Trophoblast cell (in vitro differentiated cells and primary cell): Measurements from ENCODE around the gene VILL.
A peak's percentile ranks its signal among the peaks of the same experiment; 100 is the strongest.
"Not testable (repeated sequence)": the region's sequence is repeated elsewhere in the genome, so short reads cannot be mapped to it uniquely, and the experiment has no call there.

ENCODE experiments used
- DNase-seq, 2 donors: peaks; one replicate each; pipeline ENCODE4 v3.0.0-alpha.2; 2016
- H2AFZ ChIP-seq: 2 replicates; pipeline ENCODE4 v1.6.1; 2013; ENCODE audit warnings: low read length, moderate library complexity, mild to moderate bottlenecking; ENCODE audit not compliant: insufficient read depth, poor library complexity
- H2AK5ac ChIP-seq: 2 replicates; pipeline ENCODE4 v1.6.1; 2013; ENCODE audit warnings: mild to moderate bottlenecking, low read length
- H2BK120ac ChIP-seq: 2 replicates; pipeline ENCODE4 v1.6.1; 2013; ENCODE audit warnings: low read length, mild to moderate bottlenecking, moderate library complexity; ENCODE audit not compliant: insufficient read depth, poor library complexity
- H2BK12ac ChIP-seq: 2 replicates; pipeline ENCODE4 v1.6.1; 2013; ENCODE audit warnings: mild to moderate bottlenecking, low read length, moderate library complexity
- H2BK5ac ChIP-seq: 2 replicates; pipeline ENCODE4 v1.6.1; 2013; ENCODE audit warnings: low read length, low read depth, moderate library complexity, mild to moderate bottlenecking; ENCODE audit not compliant: poor library complexity
- H3K14ac ChIP-seq: 2 replicates; pipeline ENCODE4 v1.6.1; 2013; ENCODE audit warnings: mild to moderate bottlenecking, low read length
- H3K18ac ChIP-seq: 2 replicates; pipeline ENCODE4 v1.6.1; 2013; ENCODE audit warnings: mild to moderate bottlenecking, low read length
- H3K23ac ChIP-seq: 2 replicates; pipeline ENCODE4 v1.6.1; 2013; ENCODE audit warnings: low read length
- H3K27ac ChIP-seq: 2 replicates; pipeline ENCODE4 v1.5.1; 2013; ENCODE audit warnings: low read depth, mild to moderate bottlenecking, inconsistent platforms, low read length, moderate library complexity
- H3K27me3 ChIP-seq: 2 replicates; pipeline ENCODE4 v1.6.1; 2013; ENCODE audit warnings: inconsistent platforms, mild to moderate bottlenecking, low read length, moderate library complexity; ENCODE audit not compliant: insufficient read depth
- H3K36me3 ChIP-seq, 2 experiments: 1 replicate in 1 of 2; 2 replicates in 1 of 2; pipeline ENCODE4 v1.6.1; 2013; ENCODE audit warnings: low read length in 2 of 2, mild to moderate bottlenecking in 2 of 2, moderate library complexity in 1 of 2; ENCODE audit not compliant: insufficient read depth in 2 of 2, control insufficient read depth in 1 of 2
- H3K4ac ChIP-seq: 2 replicates; pipeline ENCODE4 v1.6.1; 2013; ENCODE audit warnings: low read depth, mild to moderate bottlenecking, low read length, moderate library complexity
- H3K4me1 ChIP-seq, 2 experiments: 1 replicate in 1 of 2; 2 replicates in 1 of 2; pipeline ENCODE4 v1.6.1; 2013; ENCODE audit warnings: low read length in 2 of 2, mild to moderate bottlenecking in 2 of 2, moderate library complexity in 1 of 2; ENCODE audit not compliant: insufficient read depth in 2 of 2, control insufficient read depth in 1 of 2
- H3K4me2 ChIP-seq: 2 replicates; pipeline ENCODE4 v1.6.1; 2013; ENCODE audit warnings: inconsistent platforms, mild to moderate bottlenecking, low read length, moderate library complexity
- H3K4me3 ChIP-seq: 2 replicates; pipeline ENCODE4 v1.5.1; 2013; ENCODE audit warnings: mild to moderate bottlenecking, low read depth, low read length, inconsistent platforms
- H3K79me1 ChIP-seq: one replicate; pipeline ENCODE4 v1.6.1; 2013; ENCODE audit warnings: low read length
- H3K79me2 ChIP-seq: 2 replicates; pipeline ENCODE4 v1.6.1; 2013; ENCODE audit warnings: low read length, mild to moderate bottlenecking; ENCODE audit not compliant: control insufficient read depth, insufficient read depth, poor library complexity
- H3K9ac ChIP-seq: 2 replicates; pipeline ENCODE4 v1.6.1; 2013; ENCODE audit warnings: mild to moderate bottlenecking, low read length
- H3K9me3 ChIP-seq: 2 replicates; pipeline ENCODE4 v1.6.1; 2013; ENCODE audit warnings: low read depth, mild to moderate bottlenecking, control low read depth, inconsistent platforms, low read length; ENCODE audit not compliant: insufficient read depth
- H4K12ac ChIP-seq: 2 replicates; pipeline ENCODE4 v1.6.1; 2013; ENCODE audit warnings: low read depth, mild to moderate bottlenecking, low read length, moderate library complexity
- H4K8ac ChIP-seq: 2 replicates; pipeline ENCODE4 v1.6.1; 2013; ENCODE audit warnings: low read depth, mild to moderate bottlenecking, low read length, moderate library complexity
- H4K91ac ChIP-seq: one replicate; pipeline ENCODE4 v1.6.1; 2013; ENCODE audit warnings: low read depth, mild to moderate bottlenecking, low read length, moderate library complexity
- WGBS: extraction: QIAGEN DNeasy Blood & Tissue Kit; methylation state at CpG from one replicate; pipeline ENCODE4 v1.1.7; 2013; ENCODE audit warnings: missing lambda C conversion rate; ENCODE audit not compliant: insufficient read length, insufficient coverage; ENCODE audit errors: extremely low coverage; 5-methylcytosine and 5-hydroxymethylcytosine counted together

VILL gene

DNA sequence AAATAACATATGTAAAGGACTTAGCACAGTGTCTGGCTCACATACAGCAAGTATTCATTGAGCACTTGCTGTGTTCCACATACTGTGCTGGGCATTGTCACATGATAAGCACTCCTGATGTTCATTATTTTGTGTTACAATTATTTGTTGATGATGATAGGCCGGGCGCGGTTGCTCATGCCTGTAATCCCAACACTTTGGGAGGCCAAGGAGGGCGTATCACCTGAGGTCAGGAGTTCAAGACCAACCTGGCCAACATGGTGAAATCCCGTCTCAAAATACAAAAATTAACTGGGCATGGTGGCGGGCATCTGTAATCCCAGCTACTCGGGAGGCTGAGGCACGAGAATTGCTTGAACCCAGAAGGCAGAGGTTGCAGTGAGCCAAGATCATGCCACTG lies 18.5 kb upstream of the VILL start:
- H3K79me2 ChIP-seq, H3K4me1 ChIP-seq, H3K4ac ChIP-seq, H2BK5ac ChIP-seq, H3K27me3 ChIP-seq, H4K12ac ChIP-seq, H3K79me1 ChIP-seq, H2BK12ac ChIP-seq, H4K8ac ChIP-seq, DNase-seq, H2BK120ac ChIP-seq, H4K91ac ChIP-seq, H3K27ac ChIP-seq, H3K23ac ChIP-seq, H3K14ac ChIP-seq, H3K18ac ChIP-seq, H3K9ac ChIP-seq, H3K9me3 ChIP-seq, H3K4me2 ChIP-seq, H2AK5ac ChIP-seq, H2AFZ ChIP-seq, H3K4me3 ChIP-seq: not testable (repeated sequence)
- no CpG with 5 or more reads among the region's 8 CpGs for WGBS
- peaks cover 18 to 20% of the 10 kb centered on the region in 2 experiments for H3K36me3 ChIP-seq

GRCh38 chr3:37973246-37974054 lies 17.1 kb upstream of the VILL start:
- DNase-seq: peak in 1 of 2 donors; percentile 13
- Histone ChIP-seq H3K9me3 (peaks cover 3% of the 10 kb centered on the region), H3K27me3 (no peaks in the 10 kb centered on the region), H3K14ac (no peak overlapping the region), H2BK120ac (no peak overlapping the region), H4K12ac (no peak overlapping the region), H4K91ac (no peak overlapping the region), H3K79me2 (no peaks in the 10 kb centered on the region), H4K8ac (no peak overlapping the region), H3K4me1 (peaks cover 0 to 2% of the 10 kb centered on the region in 2 experiments), H3K18ac (no peak overlapping the region), H3K9ac (no peak overlapping the region), H3K4me3 (no peak overlapping the region), H2AK5ac (no peak overlapping the region), H3K27ac (no peak overlapping the region), H2BK5ac (no peak overlapping the region), H3K4me2 (no peak overlapping the region), H2BK12ac (no peak overlapping the region), H3K4ac (no peak overlapping the region), H3K23ac (no peak overlapping the region), H2AFZ (no peak overlapping the region), H3K36me3 (peaks cover 18 to 20% of the 10 kb centered on the region in 2 experiments), H3K79me1 (no peaks in the 10 kb centered on the region)
- WGBS: no CpG with 5 or more reads among the region's 12 CpGs

DNA sequence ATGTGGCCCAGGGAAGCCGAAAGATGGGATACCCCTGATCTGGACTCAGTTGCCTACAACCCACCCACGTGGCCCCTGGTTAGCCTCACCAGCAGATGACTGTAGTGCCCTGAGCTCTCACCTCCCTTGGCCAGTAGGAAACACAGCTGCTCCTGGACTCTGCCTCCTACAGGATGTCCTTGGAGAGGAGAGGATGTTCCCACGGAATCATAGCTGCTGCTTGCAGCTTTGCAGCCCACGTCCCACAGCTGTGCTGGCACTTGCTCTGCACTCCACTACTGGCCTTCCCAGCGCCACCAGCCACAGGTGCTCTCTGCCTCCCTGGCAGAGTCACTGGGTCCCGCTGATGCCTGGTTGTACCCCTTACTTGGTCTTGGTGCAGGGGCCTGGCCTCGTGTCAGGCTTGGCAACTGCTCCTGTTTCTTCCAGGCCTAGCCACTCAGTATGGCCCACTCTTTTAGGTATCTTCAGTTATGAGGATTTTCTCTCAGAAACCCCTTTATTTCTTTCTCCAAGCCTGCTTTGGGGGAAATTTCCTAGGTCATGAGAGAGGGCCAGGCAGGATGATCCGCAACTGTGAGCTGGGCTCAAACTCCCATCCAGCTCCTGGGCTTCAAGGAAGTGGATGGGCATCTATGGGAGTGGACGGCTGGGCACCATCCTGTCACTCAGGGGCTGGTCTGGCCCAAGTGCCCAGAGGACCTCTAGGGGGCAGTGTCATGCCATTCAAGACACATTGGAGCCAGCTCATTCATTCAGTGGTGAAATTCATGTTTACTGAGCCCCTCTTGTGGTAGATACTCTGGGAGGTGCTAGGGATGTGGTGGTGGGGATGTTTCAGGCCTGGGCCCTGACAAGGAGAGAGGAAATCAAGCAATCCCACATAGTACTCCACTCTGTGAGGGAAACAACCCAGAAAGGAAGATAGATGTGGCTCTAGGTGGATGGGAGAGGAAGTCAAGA lies 16.2 kb upstream of the VILL start:
- Histone ChIP-seq H3K9me3 (peaks cover 3% of the 10 kb centered on the region), H3K4ac (no peak overlapping the region), H4K8ac (no peak overlapping the region), H2BK120ac (no peak overlapping the region), H3K36me3 (peaks cover 14 to 20% of the 10 kb centered on the region in 2 experiments), H3K4me2 (no peak overlapping the region), H3K18ac (no peak overlapping the region), H3K79me1 (no peaks in the 10 kb centered on the region), H3K79me2 (no peaks in the 10 kb centered on the region), H4K12ac (no peak overlapping the region), H2AFZ (no peak overlapping the region), H2AK5ac (no peak overlapping the region), H3K23ac (no peak overlapping the region), H3K27ac (no peak overlapping the region), H4K91ac (no peak overlapping the region), H3K14ac (no peak overlapping the region), H2BK5ac (no peak overlapping the region), H3K4me3 (no peak overlapping the region), H3K4me1 (peaks cover 0 to 2% of the 10 kb centered on the region in 2 experiments), H2BK12ac (no peak overlapping the region), H3K9ac (no peak overlapping the region), H3K27me3 (no peaks in the 10 kb centered on the region)
- peak; percentile 37 to 80 for DNase-seq
- no CpG with 5 or more reads among the region's 9 CpGs for WGBS

DNA sequence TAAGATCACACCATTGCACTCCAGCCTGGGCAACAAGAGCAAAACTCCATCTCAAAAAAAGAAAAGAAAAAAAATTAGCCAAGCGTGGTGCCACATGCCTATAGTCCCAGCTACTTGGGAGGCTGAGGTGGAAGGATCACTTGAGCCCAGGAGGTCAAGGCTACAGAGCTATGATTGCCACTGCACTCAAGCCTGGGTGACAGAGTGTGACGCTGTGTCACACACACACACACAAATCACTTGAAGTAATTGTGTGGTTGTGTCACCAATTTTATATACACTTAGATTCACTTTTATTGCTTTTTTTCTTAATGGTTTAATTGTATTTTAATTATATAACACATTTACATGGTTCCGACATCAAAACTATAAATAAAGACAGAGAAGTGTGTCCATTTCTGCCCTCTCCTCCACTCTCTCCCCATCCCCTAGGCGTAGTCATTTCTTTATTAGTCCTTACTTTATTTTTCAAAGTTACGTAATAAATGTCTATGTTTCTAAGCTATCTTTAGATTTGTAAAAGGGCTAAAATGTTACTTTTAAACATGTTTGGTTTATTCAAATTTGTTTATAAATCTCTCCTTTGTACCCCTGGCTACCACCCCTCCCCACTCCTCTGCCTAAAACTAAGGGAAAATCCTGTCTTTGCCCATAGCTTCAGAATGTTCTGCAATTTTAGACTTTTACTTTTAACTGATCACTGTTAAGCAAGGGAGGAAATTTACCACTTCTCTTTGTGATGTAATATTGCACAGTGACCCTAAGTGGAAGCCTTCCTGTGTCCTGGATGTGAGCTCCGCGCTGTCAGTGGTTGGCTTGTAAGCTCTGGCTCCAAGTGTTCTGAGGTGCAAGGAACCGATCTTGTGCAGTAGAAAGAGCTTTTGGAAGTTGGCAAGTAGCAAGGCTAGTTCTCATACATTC lies 10.8 kb upstream of the VILL start:
- WGBS: no CpG with 5 or more reads among the region's 8 CpGs

More for the DNA sequence above, 10.8 kb upstream of the VILL start:
- Histone ChIP-seq H2AK5ac (no peak overlapping the region), H3K9ac (no peak overlapping the region), H2BK5ac (no peak overlapping the region), H2BK120ac (no peak overlapping the region), H3K9me3 (no peaks in the 10 kb centered on the region), H4K12ac (no peak overlapping the region), H4K91ac (no peak overlapping the region), H3K4me2 (no peak overlapping the region), H3K4ac (no peak overlapping the region), H3K4me1 (peaks cover 0 to 2% of the 10 kb centered on the region in 2 experiments), H3K4me3 (no peak overlapping the region), H3K23ac (no peak overlapping the region), H3K27ac (no peak overlapping the region), H3K79me2 (no peaks in the 10 kb centered on the region), H2BK12ac (no peak overlapping the region), H3K36me3 (peaks cover 11 to 20% of the 10 kb centered on the region in 2 experiments), H4K8ac (no peak overlapping the region), H3K79me1 (no peaks in the 10 kb centered on the region), H2AFZ (no peak overlapping the region), H3K27me3 (no peaks in the 10 kb centered on the region), H3K18ac (no peak overlapping the region), H3K14ac (no peak overlapping the region)
- DNase-seq: peak in 1 of 2 donors; percentile 35
